Coronary artery (tissue), 2 donors: ENCODE data around the gene COA5.

ENCODE experiments used
- DNase-seq: peaks from one replicate; pipeline ENCODE4 v3.0.0-alpha.2; 2017; ENCODE audit warnings: low spot score
- H3K27ac ChIP-seq, 2 donors: fragments of 200-600 bp; sonication (generic); one replicate each; pipeline ENCODE4 v1.5.1; 2016 to 2019
- H3K4me3 ChIP-seq: fragments of 200-600 bp; sonication (generic); 2 replicates; pipeline ENCODE4 v1.5.1; 2016; ENCODE audit warnings: mild to moderate bottlenecking, moderate library complexity
- TF ChIP-seq, protein P1 (sequence below): fragments of 200-600 bp; sonication (generic); IDR thresholded peaks from one replicate; pipeline ENCODE4 v1.5.1; 2019; ENCODE audit warnings: antibody characterized with exemption

COA5 gene

DNA sequence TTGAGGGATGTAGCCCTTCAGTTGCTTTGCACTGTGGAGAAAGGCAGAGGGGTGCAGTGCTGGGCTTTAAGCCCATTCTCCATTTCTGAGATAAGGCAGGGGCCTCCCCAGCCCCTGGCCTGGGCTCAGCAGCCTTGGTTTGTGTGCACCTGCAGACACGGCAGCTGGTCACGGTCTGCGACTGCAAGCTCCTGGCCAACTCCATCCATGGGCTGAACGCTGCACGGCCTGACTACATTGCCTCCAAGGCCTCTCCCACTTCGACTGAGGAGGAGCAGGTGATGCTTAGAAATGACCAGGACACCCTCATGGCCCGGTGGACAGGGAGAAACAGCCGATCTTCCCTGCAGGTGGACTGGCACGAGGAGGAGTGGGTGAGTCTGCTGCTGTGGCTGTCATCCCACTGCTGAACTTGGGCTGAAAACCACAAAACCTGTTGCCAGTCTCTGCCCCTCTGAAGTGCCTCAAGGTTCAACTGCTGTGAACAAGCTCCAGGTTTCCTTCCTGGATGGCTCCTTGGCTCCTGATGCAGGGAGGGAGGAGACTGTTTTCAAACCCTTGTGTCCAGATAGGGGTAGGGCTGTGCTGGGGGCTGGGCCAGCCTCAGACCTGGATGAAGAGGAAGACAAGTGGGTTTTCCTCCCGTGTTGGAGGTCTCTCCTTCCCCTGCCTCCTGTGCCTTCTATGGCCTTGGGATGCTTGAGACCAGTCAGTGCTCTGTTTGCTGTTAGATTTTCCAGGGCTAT lies 54.0 kb downstream of the COA5 start:
- TF ChIP-seq, protein P1, sequence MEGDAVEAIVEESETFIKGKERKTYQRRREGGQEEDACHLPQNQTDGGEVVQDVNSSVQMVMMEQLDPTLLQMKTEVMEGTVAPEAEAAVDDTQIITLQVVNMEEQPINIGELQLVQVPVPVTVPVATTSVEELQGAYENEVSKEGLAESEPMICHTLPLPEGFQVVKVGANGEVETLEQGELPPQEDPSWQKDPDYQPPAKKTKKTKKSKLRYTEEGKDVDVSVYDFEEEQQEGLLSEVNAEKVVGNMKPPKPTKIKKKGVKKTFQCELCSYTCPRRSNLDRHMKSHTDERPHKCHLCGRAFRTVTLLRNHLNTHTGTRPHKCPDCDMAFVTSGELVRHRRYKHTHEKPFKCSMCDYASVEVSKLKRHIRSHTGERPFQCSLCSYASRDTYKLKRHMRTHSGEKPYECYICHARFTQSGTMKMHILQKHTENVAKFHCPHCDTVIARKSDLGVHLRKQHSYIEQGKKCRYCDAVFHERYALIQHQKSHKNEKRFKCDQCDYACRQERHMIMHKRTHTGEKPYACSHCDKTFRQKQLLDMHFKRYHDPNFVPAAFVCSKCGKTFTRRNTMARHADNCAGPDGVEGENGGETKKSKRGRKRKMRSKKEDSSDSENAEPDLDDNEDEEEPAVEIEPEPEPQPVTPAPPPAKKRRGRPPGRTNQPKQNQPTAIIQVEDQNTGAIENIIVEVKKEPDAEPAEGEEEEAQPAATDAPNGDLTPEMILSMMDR = no peak
- H3K4me3 ChIP-seq = no peak overlapping the region
- DNase-seq = peak; percentile 47
- no peak overlapping the region for H3K27ac ChIP-seq

DNA sequence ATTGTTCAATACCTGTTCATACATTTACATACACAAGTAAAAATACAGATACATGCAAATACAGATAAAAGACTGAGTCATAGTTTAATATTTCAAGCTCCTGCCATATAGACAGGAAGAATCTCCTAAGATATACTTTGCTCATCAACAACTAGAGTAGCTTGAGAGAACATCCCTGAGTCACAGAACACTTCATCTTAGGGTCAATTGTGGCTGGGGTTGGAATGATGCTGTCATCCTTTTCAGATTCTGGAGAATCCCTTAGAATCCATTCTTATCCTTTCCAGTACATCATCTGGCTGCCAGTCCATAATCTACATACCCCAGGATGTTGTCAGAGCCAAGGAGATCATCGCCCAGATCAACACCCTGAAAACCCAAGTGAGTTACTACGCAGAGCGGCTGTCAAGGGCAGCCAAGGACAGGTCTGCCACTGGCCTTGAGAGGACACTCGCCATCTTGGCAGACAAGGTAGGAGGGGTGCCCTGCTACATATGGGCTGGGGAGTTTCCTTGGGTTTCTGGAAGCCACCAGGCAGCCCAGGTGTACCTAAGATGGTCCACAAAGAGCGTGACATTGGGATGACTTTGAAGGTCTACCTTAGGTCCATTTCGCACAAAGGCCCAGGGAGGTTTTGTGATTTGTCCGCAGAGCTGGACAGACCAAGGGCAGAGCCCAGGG lies 55.7 kb downstream of the COA5 start:
- DNase-seq = peak; percentile 33
- no peak overlapping the region for H3K4me3 ChIP-seq
- TF ChIP-seq, protein P1 = no peak
- H3K27ac ChIP-seq = no peak overlapping the region

DNA sequence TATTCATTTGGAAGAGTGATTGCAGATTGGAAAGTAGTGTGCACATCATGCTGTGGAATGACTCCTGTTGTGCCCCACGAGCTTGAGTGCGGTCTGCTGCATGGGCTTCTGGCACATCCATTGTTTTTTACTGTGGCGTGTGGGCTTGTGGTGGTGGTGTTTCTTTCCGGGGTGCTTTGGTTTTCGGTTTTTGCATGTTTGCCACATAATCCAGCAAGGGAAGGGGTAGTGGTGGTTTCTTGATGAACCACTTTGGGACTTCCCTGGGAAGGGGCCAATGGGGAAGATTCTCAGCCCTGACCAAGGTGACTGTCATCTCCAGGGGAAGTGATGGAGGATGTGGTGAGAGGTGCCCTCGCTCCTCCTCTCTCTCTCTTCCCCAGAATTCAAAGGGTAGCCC lies 57.0 kb downstream of the COA5 start:
- H3K27ac ChIP-seq = no peak overlapping the region
- no peak overlapping the region for H3K4me3 ChIP-seq
- TF ChIP-seq, protein P1 = no peak
- no peak for DNase-seq

DNA sequence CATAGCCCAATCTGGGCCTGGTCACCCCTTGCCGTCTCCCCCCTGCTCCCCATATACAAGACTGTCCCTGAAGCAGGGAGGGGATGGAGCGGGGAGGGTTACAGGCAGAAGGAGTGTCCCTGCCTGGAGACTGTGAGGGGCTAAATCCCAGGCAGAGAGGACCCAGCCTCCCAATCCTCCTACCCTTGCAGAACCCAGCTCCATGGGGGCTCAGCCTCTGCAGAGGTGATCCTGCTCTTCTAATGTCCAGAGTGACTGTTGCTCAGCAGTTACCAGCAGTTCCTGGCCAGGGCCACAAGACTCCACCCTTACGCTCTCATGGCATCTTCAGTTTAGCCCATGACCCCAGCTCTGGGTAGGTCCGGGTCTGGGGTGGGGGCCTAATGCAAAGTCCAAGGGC lies 58.1 kb downstream of the COA5 start:
- no peak for DNase-seq
- Histone ChIP-seq H3K27ac (no peak overlapping the region), H3K4me3 (no peak overlapping the region)
- TF ChIP-seq, protein P1 = no peak
